ENCODE measurements around the gene SURF2. TPM values are rescaled to one million over a fixed set of nuclear protein-coding genes. Genes with fewer than 3 reads are reported as not detected.
"Not testable (repeated sequence)": the region's sequence is repeated elsewhere in the genome, so short reads cannot be mapped to it uniquely, and the experiment has no call there.

The SURF2 gene
- total and polyA plus RNA-seq, 4 donors, result 11.7 to 50.1 (median 27.2) TPM

GRCh38 chr9:133322701-133323100 lies 33.6 kb upstream of the SURF2 start:
- H3K36me3 ChIP-seq (ENCODE audit: control insufficient read depth in 4 of 4, insufficient read depth in 4 of 4, low read length in 4 of 4), result no peaks in the 10 kb centered on the region
- peaks cover 0 to 3% (median 0%) of the 10 kb centered on the region in 4 donors for H3K9me3 ChIP-seq (ENCODE audit: control insufficient read depth in 4 of 4, insufficient read depth in 3 of 4, low read length in 3 of 4)
- TF ChIP-seq, protein P1, sequence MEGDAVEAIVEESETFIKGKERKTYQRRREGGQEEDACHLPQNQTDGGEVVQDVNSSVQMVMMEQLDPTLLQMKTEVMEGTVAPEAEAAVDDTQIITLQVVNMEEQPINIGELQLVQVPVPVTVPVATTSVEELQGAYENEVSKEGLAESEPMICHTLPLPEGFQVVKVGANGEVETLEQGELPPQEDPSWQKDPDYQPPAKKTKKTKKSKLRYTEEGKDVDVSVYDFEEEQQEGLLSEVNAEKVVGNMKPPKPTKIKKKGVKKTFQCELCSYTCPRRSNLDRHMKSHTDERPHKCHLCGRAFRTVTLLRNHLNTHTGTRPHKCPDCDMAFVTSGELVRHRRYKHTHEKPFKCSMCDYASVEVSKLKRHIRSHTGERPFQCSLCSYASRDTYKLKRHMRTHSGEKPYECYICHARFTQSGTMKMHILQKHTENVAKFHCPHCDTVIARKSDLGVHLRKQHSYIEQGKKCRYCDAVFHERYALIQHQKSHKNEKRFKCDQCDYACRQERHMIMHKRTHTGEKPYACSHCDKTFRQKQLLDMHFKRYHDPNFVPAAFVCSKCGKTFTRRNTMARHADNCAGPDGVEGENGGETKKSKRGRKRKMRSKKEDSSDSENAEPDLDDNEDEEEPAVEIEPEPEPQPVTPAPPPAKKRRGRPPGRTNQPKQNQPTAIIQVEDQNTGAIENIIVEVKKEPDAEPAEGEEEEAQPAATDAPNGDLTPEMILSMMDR (IDR thresholded peaks at IDR 0.05; ENCODE audit: control extremely low read depth, extremely low read depth), result no peak
- no peaks in the 10 kb centered on the region for H3K27me3 ChIP-seq (ENCODE audit: control insufficient read depth in 3 of 3, insufficient read depth in 3 of 3, low read length in 2 of 3)
- ATAC-seq (ENCODE audit: insufficient read depth, low FRiP score) (no peak), DNase-seq (no peak)
- no peak overlapping the region for H3K27ac ChIP-seq (ENCODE audit: low read depth in 1 of 2, low read length in 1 of 2)
- H3K4me3 ChIP-seq, result no peak overlapping the region
- H3K4me1 ChIP-seq (ENCODE audit: control insufficient read depth in 5 of 5, insufficient read depth in 5 of 5, low read length in 5 of 5), result no peaks in the 10 kb centered on the region
- 68 to 78% methylated on average over 14 of the region's 14 CpGs for WGBS, 2 donors
- no peak overlapping the region for H3K9ac ChIP-seq (ENCODE audit: insufficient read depth in 1 of 2, low read length in 2 of 2)

DNA sequence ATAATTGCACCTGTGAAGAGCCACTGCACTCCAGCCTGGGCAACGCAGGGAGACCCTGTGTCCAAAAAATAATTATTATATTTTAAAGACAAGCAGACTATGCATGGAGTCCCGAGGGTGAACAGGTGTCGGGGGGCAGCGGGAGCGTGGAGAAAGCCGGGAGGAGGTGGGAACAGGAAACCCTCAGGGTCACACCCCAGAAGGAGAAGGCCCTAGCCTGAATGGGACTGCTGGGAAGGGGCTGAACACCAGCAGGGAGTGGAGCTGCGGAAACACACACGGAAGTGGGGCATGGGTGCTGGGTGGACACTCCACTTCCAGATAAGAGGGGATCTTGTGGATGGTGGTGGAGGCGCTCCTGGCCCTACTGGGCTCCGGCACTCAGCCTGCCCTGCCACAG lies 33.1 kb upstream of the SURF2 start:
- Histone ChIP-seq H3K9me3 (ENCODE audit: control insufficient read depth in 4 of 4, insufficient read depth in 3 of 4, low read length in 3 of 4) (peaks cover 0 to 3% (median 0%) of the 10 kb centered on the region in 4 donors), H3K36me3 (ENCODE audit: control insufficient read depth in 4 of 4, insufficient read depth in 4 of 4, low read length in 4 of 4) (no peaks in the 10 kb centered on the region), H3K27ac (ENCODE audit: low read depth in 1 of 2, low read length in 1 of 2) (no peak overlapping the region), H3K4me1 (ENCODE audit: control insufficient read depth in 5 of 5, insufficient read depth in 5 of 5, low read length in 5 of 5) (no peaks in the 10 kb centered on the region), H3K9ac (ENCODE audit: insufficient read depth in 1 of 2, low read length in 2 of 2) (no peak overlapping the region), H3K4me3 (no peak overlapping the region), H3K27me3 (ENCODE audit: control insufficient read depth in 3 of 3, insufficient read depth in 3 of 3, low read length in 2 of 3) (no peaks in the 10 kb centered on the region)
- no peak for DNase-seq
- TF ChIP-seq, protein P1 (IDR thresholded peaks at IDR 0.05; ENCODE audit: control extremely low read depth, extremely low read depth), result no peak
- no peak for ATAC-seq (ENCODE audit: insufficient read depth, low FRiP score)
- WGBS, 2 donors, result 84 to 88% methylated on average over 10 of the region's 10 CpGs

GRCh38 chr9:133323991-133324703 lies 32.2 kb upstream of the SURF2 start:
- DNase-seq (no peak), ATAC-seq (ENCODE audit: insufficient read depth, low FRiP score) (no peak)
- no peaks in the 10 kb centered on the region for H3K4me1 ChIP-seq (ENCODE audit: control insufficient read depth in 5 of 5, insufficient read depth in 5 of 5, low read length in 5 of 5)
- 86 to 88% methylated on average over 13 of the region's 13 CpGs for WGBS, 2 donors
- no peak overlapping the region for H3K27ac ChIP-seq (ENCODE audit: low read depth in 1 of 2, low read length in 1 of 2)
- TF ChIP-seq, protein P1 (IDR thresholded peaks at IDR 0.05; ENCODE audit: control extremely low read depth, extremely low read depth), result no peak
- no peaks in the 10 kb centered on the region for H3K27me3 ChIP-seq (ENCODE audit: control insufficient read depth in 3 of 3, insufficient read depth in 3 of 3, low read length in 2 of 3)
- no peaks in the 10 kb centered on the region for H3K36me3 ChIP-seq (ENCODE audit: control insufficient read depth in 4 of 4, insufficient read depth in 4 of 4, low read length in 4 of 4)
- peaks cover 0 to 3% (median 0%) of the 10 kb centered on the region in 4 donors for H3K9me3 ChIP-seq (ENCODE audit: control insufficient read depth in 4 of 4, insufficient read depth in 3 of 4, low read length in 3 of 4)
- no peak overlapping the region for H3K9ac ChIP-seq (ENCODE audit: insufficient read depth in 1 of 2, low read length in 2 of 2)
- H3K4me3 ChIP-seq, result no peak overlapping the region

GRCh38 chr9:133327021-133327420 lies 29.3 kb upstream of the SURF2 start:
- not testable (repeated sequence) for H3K9me3 ChIP-seq (ENCODE audit: control insufficient read depth in 4 of 4, insufficient read depth in 3 of 4, low read length in 3 of 4); H3K27ac ChIP-seq (ENCODE audit: low read depth in 1 of 2, low read length in 1 of 2); H3K4me1 ChIP-seq (ENCODE audit: control insufficient read depth in 5 of 5, insufficient read depth in 5 of 5, low read length in 5 of 5); H3K27me3 ChIP-seq (ENCODE audit: control insufficient read depth in 3 of 3, insufficient read depth in 3 of 3, low read length in 2 of 3); H3K9ac ChIP-seq (ENCODE audit: insufficient read depth in 1 of 2, low read length in 2 of 2); ATAC-seq (ENCODE audit: insufficient read depth, low FRiP score); DNase-seq; H3K4me3 ChIP-seq
- 76 to 88% methylated on average over 6 of the region's 6 CpGs for WGBS, 2 donors
- peaks cover 0 to 15% (median 8%) of the 10 kb centered on the region in 4 donors for H3K36me3 ChIP-seq (ENCODE audit: control insufficient read depth in 4 of 4, insufficient read depth in 4 of 4, low read length in 4 of 4)

All from lung (tissue), 12 donors.